ENCODE measurements around the gene BCAN.

- TF ChIP-seq CTCF (conservative IDR thresholded peaks at IDR 0.05) (no peak), EZH2 (IDR thresholded peaks at IDR 0.05; ENCODE audit: low read depth) (no peak)
Measured at GRCh38 chr1:156646738-156647211, 4.9 kb downstream of the BCAN start.
